GM18519 (cell line): ENCODE measurements around the gene OSMR.

Source experiments
- ATAC-seq: cut with Tn5 transposase; IDR thresholded peaks from one replicate; pipeline ENCODE4 v1.9.1; 2021; ENCODE audit warnings: mild to moderate bottlenecking, moderate library complexity; ENCODE audit not compliant: unreplicated experiment, low FRiP score

Gene OSMR

DNA sequence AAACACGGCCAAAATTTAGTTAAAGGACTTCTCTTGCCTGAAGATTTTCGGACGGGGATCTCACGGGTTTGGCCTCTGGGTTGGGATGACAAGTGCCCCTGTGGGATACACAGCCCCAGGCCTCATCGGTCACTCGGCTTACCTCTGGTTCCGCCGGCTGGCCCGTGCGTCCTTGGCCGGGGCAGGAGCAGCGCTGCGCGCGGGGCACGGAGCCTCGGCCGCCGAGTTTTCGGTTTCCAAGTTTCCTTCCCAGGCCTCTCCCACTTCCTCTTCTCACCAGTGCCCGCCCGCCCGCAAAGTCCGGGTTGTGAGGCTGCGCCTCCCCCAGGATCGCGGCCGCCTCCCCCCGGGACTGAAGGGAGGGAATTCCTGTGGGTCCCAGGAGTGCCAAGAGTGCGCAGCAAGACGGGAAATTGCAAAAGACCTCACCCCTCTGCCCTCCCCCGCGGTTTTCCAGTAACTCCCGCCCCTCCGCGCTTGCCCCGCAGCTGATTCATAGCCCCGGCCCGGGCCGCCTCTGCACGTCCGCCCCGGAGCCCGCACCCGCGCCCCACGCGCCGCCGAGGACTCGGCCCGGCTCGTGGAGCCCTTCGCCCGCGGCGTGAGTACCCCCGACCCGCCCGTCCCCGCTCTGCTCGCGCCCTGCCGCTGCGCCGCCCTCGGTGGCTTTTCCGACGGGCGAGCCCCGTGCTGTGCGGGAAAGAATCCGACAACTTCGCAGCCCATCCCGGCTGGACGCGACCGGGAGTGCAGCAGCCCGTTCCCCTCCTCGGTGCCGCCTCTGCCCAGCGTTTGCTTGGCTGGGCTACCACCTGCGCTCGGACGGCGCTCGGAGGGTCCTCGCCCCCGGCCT is at the start of gene OSMR:
TSS of gene OSMR (plus strand) at position 487 of the 853 bp plus-strand sequence. CDS start 23,033 bp downstream, outside the sequence.
- no peak for ATAC-seq

DNA sequence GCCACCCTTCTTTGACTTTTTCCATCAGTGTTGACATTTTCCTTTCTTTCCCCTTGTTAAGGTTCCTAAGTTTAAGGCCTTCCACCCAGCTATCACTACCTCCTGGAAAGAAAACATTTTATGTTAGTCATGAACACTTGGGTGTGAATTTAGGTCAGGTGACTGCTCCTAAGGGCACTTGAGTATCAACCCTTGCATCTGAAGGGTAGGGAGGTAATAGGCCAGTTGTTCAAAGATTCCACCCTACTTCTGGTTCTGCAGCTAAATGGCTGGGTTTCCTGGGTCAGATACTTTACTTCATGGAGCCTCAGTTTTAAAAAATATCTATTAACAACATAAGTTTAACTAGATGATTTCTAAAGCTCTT is 49.1 kb upstream of the OSMR start:
- no peak for ATAC-seq

DNA sequence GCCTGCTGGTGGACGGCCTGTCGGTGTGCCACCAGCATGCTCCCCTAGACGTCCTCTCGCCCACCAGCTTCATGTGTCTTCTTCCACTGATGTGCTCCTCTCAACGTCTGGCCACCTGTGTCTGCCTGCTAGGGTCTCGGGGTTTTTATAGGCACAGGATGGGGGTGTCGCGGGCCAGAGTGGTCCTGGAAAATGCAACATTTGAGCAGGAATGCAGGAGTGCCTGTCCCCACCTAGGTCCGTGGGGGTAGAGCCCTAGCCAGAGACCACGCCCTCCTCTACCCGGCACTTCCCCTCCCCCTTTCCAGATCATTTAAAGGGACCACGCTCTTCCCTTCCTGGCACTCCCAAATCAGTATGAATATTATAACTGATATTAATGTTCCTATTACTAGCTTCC is 48.0 kb upstream of the OSMR start:
- ATAC-seq: no peak

DNA sequence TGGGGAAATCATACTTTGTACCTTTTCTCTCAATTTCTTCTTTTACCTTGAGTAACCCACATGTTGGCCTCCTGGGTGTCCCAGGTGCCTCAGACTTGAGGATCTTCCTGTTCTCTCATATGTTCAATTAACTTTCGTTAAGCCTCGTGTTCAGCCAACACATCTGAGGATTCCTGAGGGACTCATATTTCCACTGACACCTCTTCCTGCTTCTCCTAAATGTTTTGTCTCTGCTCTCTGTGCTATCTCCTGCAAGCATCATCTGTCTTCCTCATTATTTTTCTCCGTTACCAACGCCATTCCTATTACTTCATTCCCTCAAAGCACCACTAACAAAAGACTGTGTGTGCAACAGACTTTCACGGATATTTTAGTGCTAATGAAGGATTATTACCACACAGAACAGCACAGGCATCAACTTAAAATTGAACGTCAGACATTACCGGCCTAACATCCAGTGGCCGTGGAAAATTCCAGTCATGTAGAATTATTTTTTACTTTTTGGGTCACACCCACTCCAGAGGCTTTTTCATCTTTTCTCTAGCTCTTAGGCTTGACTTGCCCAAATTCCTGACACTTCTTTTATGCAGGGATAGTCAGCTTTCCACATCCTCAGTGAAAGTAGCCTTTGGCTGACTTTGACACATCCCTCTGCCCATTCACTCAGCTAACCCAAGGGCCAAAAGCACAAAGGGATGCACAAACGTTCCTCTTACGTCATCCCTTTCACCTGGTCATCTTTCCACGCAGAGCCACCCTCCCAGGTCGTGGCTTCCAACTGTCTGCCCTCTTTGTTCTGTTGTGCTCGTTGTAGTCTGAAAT is 46.0 kb upstream of the OSMR start:
- no peak for ATAC-seq

DNA sequence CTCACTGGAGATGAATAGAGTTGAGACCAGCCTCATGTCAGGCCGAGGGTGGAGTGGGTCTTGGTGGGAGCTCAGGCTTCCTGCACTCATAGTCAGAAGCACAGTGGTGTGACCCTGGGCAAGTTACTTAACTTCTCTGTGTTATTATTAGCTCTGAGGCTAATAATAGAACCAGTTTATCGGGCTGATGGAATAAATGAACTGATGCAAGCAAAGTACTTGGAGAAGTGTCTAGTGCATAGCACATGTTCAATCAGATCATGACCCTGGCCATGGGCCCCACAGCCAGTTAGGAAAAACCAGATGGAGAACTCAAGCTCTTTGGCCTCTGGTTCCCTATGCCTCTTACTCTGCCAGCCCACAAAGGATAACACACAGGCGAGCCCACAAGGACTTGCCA is 45.3 kb upstream of the OSMR start:
- ATAC-seq: no peak

DNA sequence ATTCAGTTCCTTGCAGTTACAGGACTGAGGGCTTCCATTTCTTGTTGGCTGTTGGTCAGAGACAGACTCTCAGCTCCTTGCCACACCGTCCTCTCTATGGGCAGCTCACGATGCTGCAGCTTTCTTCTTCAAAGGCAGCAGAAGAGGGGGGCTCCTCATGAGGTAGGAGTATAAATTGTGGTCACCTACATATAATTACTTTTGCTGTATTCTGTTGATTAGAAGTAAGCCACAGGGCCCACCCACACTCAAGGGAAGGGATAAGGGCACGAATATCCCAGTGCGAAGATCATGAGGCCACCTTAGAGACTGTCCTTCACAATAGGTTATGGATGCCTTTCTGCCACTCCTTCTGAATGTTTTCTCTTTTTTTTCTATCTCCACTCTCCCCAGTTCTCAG is 43.7 kb upstream of the OSMR start:
- ATAC-seq: no peak

DNA sequence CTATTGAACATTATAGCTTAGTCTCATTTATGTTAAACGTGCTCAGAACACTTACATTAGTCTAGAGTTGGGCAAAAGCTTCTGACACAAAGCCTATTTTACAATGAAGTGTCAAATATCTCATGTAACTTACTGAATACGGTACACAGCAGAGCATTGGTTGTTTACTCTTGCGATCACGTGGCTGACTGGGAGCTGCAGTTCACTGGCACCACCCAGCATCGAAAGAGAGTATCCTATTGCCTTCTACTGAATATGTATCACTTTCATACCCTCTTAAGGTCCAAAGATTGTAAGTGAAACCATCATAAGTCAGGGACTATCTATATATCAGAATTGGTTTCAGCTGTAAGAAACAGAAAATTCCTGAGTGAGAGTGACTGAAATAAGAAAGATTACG is 42.6 kb upstream of the OSMR start:
- no peak for ATAC-seq

DNA sequence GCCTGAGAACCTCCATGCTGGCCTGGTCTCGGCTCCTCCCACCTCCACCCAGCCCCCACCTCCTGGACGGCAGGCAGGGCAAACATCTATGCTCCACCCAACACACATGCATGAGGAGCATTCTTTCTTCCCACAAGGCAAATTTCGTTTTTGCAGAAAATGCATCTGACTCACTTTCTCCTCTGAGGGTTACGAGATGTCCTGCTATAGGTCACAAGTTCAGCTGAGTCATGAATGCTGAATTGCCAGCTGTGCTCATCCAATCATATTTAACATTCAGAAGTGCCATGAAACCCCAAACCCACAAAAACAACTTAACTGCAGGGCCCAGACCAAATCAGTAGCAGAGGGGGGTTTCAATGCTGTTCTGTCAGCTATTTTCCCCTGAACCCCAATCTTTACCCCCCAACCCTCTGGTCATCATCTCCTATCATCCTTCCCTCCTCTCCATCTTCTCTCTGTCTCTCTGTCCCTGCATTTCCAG is 39.0 kb upstream of the OSMR start:
- no peak for ATAC-seq

DNA sequence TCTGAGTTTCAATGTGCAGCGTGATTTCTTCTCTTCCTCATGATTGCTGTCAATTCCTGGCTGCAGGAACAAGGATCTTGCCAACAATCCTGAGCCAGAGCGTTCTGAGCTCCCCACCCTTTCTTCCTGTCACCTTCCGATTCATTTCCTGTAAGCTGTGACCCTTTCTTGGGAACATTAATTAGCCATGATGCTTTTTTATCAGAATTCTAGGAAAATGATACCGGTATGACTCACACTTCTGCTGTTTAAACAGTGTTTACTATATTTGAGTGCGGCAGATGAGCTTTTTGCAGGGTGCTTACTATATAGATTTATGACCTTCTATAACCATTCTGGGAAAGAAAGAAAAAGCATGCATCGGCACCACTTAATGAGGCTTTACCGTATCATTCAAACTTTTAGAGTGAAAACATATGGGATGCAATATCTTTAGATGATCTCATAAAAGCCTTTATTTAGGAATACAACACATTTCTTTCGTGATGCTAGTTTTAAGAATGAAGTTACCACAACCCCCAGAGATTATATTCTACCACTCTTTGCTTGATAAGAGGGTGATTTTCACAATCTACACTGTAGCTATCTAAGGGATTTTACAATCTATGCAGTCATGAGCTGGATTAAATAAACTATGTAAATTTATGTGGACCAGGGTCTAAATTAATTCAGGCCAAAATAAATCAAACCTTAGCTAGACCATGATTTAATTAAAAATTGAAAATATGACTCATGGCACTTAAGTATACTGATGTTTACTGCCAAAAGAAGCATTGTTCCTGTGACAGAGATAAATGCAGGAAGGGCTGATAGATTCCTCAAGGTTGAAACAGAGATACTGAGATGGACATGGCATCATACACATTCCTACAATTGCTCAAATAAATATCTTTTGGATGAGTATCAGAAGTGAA is 38.0 kb upstream of the OSMR start:
- ATAC-seq: no peak

DNA sequence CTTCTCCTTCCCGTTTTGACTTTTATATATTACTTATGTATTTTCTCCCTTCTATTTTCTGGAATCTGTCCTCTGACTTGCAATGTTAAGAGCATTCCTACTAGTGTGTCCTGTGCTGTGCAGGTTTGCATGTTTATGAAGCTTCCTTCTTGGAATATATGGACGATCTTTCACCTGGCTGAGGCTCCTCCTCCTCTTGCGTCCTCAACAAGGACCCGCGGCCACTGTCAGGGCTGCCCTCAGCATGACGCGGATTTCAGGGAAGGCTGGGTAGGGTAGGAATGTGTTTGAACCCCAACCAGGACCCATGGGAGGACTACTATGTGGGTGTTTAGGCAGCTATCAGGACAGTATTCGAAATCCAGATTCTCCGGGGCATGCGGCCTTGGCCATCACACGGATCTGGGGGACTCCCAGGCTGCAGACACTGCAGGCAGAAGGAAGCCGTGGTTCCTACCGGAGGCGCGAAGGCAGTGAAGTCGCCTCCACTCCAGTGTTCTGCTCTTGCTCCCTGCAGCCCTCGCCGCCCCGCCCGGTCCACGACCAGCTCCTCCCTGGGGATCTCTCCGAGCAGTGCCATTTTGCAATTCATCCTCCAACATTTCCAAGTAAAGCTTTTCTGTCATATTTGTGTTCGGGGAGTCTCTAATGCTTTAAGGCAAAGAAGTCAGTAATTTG is 37.0 kb upstream of the OSMR start:
- no peak for ATAC-seq

DNA sequence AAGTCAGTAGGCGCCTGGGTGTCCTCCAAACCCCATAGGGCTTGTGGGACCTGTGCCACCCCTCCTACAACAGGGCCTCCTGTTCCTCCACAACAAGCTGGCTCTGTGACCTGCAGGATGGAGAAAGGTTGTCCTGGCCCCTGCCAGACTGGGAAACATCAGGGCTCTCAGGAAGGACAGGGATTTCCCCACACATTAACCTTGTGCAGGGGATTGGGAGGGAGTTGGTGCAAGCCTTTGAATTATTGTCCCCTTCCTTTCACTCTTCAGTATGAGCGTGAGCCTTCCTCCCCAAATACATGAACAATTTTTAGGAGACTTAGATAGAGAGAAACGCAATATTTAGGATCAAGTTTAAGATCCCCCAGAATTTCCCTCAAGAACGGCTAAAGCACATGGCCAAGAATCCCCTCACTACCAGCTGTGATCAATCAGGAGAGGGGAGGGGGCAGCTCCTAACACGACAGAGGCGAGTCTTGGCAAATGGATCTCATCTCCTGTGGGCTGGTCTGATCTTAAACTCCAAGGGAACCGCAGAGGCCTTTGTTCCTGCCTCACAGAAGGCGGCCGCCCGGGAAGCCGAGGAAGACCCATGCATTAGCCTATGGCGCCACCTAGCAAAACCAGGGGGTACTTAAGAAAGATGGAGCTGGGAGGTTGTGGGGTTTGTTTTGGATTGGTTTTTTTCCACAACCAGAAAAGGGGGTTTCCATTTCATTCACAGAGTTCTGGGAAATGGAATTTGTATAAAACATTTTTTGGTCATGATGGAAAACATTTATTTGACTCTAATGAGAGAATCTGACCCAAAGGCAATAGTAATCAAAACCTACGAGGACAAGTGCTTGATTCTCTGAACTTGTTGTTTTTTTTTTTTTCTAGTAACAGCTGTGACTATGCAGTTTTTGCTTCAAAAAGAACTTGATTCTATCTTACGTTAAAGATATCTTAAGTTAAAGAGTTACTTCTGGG is 36.1 kb upstream of the OSMR start:
- ATAC-seq: no peak

DNA sequence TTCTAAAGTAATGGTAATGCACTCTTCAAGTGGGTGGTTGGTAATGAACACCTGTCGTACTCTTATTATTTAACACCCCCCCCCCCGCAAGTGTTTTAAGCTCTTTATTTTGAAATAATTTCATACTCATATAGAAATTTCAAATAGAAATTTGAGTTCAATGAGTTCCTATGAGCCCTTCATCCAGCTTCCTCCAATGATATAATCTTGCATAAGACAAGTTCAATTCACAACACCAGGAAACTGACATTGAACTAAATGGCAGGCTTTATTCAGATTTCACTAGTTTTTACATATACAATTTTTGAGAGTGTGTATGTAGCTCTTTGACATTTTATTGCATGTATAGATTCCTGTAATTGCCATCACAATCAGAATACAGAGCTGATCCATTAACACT is 30.9 kb upstream of the OSMR start:
- no peak for ATAC-seq

DNA sequence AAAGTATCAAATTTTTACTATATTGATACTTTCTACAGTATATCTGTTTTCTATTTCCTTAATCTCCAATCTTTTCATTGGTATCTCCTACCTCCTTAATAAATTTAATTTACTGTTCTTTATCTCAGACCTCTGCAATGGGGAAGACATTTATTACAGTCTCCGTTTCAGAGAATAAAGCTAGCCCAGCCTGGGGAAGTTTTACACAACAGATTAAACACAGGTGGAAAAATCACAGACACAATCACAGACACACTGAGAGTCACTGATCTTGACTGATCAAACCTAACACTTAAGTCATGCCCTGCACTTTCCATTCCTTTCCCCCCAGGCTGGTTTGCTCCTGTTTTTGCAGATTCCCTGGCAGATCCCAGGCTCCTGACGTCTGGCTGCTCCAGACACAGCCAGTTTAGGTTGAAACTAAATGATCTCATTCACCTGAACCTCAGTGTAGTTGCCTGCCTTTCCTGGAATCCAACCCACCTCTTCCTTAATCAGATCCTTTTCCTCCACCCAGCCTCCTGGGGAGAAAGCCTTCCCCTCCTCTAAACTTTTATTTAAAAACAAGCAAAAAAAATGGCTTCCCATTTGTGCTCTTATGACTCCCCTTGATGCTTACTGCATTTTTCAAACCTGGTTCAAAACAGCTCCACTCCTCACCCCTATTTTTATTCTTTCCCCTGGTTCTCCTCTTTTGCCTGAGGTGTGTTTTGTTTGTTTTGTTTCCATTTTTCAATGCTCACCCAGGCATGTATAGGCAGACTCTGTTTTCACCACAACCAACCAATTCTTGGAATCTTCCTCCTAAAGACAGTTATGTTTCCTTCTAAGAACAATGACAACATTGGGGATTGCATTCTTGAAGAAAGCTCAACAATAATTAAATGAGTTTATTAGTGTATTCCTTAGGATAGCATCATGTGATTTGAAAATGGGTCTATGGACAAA is 29.5 kb upstream of the OSMR start:
- no peak for ATAC-seq

DNA sequence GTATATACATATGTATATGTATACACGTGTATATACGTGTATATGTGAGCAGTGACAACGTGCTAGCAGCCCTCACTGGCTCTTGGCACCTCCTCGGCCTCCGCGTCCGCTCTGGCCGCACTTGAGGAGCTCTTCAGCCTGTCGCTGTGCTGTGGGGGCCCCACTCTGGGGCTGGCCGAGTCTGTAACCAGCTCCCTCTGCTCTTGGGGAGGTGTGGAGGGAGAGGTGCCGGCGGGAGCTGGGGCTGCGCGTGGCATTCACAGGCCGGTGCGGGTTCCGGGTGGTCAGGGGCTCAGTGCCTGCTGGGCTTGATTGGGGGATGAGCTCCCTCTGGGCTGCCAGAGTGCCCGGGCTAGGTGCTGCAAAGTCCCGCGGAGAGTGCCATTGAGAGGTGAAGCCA is 24.1 kb upstream of the OSMR start:
- no peak for ATAC-seq

DNA sequence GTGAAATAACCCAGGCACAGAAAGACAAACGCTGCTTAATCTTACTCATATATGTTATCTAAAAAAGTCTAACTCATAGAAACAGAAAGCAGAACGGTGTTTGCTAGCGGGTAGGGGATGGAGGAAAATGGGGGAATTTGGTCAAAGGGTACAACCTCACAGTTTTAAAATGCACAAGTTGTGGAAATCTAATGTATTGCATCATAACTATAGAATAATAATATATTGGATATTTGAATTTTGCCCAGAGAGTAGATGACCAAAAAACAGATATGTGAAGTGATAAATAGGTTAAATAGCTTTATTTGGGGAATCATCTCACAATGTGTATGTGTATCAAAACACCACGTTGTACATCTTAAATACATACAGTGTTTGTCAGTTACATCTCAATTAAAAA is 22.3 kb upstream of the OSMR start:
- no peak for ATAC-seq

DNA sequence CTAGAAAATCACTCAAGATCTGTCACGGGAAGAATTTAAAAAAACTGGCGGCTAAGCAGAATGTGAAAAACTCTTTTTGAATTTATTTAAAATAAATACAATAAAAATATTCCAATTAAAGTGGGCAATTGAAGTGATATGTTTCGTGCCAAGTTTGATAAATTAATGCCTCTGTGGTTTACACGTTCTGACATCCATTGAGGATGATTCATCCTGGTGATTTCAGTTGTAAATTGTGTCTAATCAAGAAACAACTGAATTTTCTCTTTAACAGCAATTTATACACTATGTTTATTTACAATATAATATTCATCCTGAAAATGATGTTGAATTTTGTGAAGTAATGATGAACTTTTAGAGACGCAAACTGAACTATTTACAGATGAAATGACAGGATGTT is 21.0 kb upstream of the OSMR start:
- ATAC-seq: no peak

DNA sequence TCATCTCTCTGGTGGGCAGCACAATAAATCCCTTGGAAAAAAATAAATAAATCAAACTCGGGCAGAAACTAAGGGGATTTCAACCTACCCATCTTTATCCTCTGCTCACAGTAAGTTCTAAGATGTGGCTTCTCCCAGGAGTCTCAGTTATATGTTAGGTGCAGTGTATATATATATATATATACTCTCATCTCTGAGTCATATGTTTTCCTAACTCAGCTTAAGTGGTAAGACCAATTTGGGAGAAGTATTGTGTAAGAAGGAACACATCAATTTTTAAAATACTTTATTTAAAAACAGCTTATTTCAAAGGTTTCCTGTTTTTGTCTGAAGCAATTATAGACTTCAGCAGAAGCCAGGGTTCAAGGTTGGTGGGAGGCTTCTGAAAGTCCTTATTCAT is 20.3 kb upstream of the OSMR start:
- ATAC-seq: no peak

DNA sequence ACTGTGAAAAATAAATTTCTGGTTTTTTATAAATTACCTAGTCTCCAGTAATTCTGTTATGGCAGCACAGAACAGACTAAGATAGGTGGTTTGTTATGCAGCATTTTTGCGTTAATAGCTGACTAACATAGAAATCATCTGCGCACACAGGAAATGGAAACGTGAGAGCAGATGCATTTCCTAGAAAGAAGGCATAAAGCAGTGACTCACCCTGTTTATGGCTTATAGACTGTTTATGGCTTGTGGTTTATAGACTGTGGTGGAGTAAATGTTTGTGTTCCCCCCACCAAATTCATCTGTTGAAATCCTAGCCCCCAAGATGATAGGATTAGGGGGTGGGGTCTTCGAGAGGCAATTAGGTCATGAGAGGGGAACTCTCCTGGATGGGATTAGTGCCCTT is 18.3 kb upstream of the OSMR start:
- ATAC-seq: no peak
